GM04504 (cell line): Measurements from ENCODE around the gene KLK4.

Source experiments
- DNase-seq: peaks from one replicate; pipeline ENCODE4 v3.0.0-alpha.2; 2012; ENCODE audit warnings: low read depth

The KLK4 gene

DNA sequence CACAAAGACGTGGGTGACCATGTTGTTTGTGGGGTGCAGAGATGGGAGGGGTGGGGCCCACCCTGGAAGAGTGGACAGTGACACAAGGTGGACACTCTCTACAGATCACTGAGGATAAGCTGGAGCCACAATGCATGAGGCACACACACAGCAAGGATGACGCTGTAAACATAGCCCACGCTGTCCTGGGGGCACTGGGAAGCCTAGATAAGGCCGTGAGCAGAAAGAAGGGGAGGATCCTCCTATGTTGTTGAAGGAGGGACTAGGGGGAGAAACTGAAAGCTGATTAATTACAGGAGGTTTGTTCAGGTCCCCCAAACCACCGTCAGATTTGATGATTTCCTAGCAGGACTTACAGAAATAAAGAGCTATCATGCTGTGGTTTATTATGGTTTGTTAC, 32.3 kb downstream of the KLK4 start:
- DNase-seq, result no peak

- DNase-seq, result no peak
Measured at GRCh38 chr19:50877338-50877737, 33.9 kb downstream of the KLK4 start.

DNA sequence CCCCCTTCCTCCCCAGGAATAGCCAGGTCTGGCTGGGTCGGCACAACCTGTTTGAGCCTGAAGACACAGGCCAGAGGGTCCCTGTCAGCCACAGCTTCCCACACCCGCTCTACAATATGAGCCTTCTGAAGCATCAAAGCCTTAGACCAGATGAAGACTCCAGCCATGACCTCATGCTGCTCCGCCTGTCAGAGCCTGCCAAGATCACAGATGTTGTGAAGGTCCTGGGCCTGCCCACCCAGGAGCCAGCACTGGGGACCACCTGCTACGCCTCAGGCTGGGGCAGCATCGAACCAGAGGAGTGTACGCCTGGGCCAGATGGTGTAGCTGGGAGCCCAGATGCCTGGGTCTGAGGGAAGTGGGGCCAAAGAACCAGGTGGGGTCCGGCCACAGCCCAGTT, 34.7 kb downstream of the KLK4 start:
- DNase-seq, result no peak

GRCh38 chr19:50875795-50876422, 35.3 kb downstream of the KLK4 start:
- DNase-seq, result no peak

DNA sequence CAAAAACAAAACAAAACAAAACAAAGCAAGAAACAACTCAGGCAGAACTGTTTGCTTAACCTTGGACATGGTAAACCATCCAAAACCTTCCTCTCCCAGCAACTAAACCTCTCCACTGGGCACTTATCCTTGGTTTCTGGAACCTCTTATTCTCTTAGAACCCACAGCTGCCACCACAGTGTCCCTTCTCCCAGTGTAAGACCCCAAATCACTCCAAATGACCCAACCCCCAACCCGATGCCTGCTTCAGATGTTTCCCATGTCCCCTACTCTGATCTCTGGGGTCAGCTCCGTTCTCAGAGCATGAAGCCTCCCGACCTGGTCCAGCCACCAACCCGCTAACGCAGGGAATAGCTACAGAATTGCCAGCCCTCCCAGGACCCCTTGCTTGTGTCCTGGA, 37.0 kb downstream of the KLK4 start:
- no peak for DNase-seq

GRCh38 chr19:50873056-50873455, 38.1 kb downstream of the KLK4 start, which contains the start of gene KLK2:
Gene KLK2, plus strand, starts transcription at chr19:50873439. Its CDS starts 35 bp downstream, at chr19:50873474.
- DNase-seq, result no peak

DNA sequence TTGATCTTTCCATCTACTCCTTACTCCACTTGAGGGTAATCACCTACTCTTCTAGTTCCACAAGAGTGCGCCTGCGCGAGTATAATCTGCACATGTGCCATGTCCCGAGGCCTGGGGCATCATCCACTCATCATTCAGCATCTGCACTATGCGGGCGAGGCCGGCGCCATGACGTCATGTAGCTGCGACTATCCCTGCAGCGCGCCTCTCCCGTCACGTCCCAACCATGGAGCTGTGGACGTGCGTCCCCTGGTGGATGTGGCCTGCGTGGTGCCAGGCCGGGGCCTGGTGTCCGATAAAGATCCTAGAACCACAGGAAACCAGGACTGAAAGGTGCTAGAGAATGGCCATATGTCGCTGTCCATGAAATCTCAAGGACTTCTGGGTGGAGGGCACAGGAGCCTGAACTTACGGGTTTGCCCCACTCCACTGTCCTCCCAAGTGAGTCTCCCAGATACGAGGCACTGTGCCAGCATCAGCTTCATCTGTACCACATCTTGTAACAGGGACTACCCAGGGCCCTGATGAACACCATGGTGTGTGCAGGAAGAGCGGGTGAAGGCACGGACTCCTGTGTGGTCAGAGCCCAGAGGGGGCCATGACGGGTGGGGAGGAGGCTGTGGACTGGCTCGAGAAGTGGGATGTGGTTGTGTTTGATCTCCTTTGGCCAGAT, 40.6 kb downstream of the KLK4 start:
- DNase-seq, result no peak

GRCh38 chr19:50869479-50869878, 41.7 kb downstream of the KLK4 start:
- DNase-seq, result no peak

DNA sequence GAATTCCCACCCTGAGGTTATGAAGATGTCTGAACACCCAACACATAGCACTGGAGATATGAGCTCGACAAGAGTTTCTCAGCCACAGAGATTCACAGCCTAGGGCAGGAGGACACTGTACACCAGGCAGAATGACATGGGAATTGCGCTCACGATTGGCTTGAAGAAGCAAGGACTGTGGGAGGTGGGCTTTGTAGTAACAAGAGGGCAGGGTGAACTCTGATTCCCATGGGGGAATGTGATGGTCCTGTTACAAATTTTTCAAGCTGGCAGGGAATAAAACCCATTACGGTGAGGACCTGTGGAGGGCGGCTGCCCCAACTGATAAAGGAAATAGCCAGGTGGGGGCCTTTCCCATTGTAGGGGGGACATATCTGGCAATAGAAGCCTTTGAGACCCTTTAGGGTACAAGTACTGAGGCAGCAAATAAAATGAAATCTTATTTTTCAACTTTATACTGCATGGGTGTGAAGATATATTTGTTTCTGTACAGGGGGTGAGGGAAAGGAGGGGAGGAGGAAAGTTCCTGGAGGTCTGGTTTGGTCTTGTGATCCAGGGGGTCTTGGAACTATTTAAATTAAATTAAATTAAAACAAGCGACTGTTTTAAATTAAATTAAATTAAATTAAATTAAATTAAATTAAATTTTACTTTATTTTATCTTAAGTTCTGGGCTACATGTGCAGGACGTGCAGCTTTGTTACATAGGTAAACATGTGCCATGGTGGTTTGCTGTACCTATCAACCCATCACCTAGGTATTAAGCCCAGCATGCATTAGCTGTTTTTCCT, 49.5 kb downstream of the KLK4 start:
- no peak for DNase-seq

DNA sequence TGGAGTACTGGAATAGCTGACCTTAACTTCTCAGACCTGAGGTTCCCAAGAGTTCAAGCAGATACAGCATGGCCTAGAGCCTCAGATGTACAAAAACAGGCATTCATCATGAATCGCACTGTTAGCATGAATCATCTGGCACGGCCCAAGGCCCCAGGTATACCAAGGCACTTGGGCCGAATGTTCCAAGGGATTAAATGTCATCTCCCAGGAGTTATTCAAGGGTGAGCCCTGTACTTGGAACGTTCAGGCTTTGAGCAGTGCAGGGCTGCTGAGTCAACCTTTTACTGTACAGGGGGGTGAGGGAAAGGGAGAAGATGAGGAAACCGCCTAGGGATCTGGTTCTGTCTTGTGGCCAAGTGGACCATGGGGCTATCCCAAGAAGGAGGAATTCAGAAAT, 50.2 kb downstream of the KLK4 start:
- DNase-seq, result no peak

DNA sequence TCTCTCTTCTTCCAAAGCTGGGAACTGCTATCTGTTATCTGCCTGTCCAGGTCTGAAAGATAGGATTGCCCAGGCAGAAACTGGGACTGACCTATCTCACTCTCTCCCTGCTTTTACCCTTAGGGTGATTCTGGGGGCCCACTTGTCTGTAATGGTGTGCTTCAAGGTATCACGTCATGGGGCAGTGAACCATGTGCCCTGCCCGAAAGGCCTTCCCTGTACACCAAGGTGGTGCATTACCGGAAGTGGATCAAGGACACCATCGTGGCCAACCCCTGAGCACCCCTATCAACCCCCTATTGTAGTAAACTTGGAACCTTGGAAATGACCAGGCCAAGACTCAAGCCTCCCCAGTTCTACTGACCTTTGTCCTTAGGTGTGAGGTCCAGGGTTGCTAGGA, 51.3 kb downstream of the KLK4 start:
- no peak for DNase-seq

DNA sequence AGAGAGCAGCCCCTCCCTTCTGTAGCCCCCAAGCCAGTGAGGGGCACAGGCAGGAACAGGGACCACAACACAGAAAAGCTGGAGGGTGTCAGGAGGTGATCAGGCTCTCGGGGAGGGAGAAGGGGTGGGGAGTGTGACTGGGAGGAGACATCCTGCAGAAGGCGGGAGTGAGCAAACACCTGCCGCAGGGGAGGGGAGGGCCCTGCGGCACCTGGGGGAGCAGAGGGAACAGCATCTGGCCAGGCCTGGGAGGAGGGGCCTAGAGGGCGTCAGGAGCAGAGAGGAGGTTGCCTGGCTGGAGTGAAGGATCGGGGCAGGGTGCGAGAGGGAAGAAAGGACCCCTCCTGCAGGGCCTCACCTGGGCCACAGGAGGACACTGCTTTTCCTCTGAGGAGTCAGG, 52.3 kb downstream of the KLK4 start:
- no peak for DNase-seq

GRCh38 chr19:50857366-50857765, 53.8 kb downstream of the KLK4 start:
- DNase-seq, result no peak
